ENCODE data around the gene POGLUT2. TPM values are rescaled to one million over a fixed set of nuclear protein-coding genes. Genes with fewer than 3 reads are reported as not detected.

The POGLUT2 gene
- total RNA-seq, 1 experiment from 2014 or later: 5.8 TPM

GRCh38 chr13:102846261-102847015, 47.7 kb upstream of the POGLUT2 start:
- peaks cover 8% of the 10 kb centered on the region; the same call in 1 of the 2 replicates for H3K36me3 ChIP-seq (ENCODE audit: control insufficient read depth, insufficient read depth, low read length)
- peak; percentile 37 for ATAC-seq
- no peak for DNase-seq (ENCODE audit: low read depth, low spot score)
- peaks cover 7% of the 10 kb centered on the region for H3K4me1 ChIP-seq (ENCODE audit: control insufficient read depth, insufficient read depth, low read length)
- TF ChIP-seq POLR2AphosphoS5 (IDR thresholded peaks at IDR 0.05; ENCODE audit: low read depth, low read length) (no peak), CTCF (IDR thresholded peaks at IDR 0.05) (no peak), SIN3A (IDR thresholded peaks at IDR 0.05; ENCODE audit: borderline replicate concordance, insufficient read depth, low read depth, low read length) (no peak), TCF7L2 (IDR thresholded peaks at IDR 0.05; ENCODE audit: low read depth, low read length) (no peak), REST (IDR thresholded peaks at IDR 0.05; ENCODE audit: insufficient read depth in 1 of 2, low read depth in 2 of 2, low read length in 1 of 2) (no peak)
- H3K27me3 ChIP-seq (ENCODE audit: control insufficient read depth, insufficient read depth, low read length): no peaks in the 10 kb centered on the region
- ChIA-PET CTCF (interaction anchor here (1.2 kb wide), 1 partner anchor 254 kb away, joined by 5 read pairs; no protein-coding TSS in a partner anchor), POLR2A (no interaction called here)
- H3K4me3 ChIP-seq (ENCODE audit: low read depth in 2 of 2, low read length in 2 of 2): peak overlapping the region; percentile 93 to 97
- no TSS peak for BruUV-seq (replicated peaks)
- no peaks in the 10 kb centered on the region for H3K9me3 ChIP-seq (ENCODE audit: control insufficient read depth, insufficient read depth, low read depth, low read length)
- in situ Hi-C loops (cut with HindIII; ENCODE audit: low pct_unique_long_range_greater_than_20kb, low sequenced_read_pairs) (no loop called here), intact Hi-C loops (cut with micrococcal nuclease; ENCODE audit: unreplicated experiment) (loop anchor here (1.0 to 2.0 kb wide), 2 partner anchors 120 to 266 kb away; no protein-coding TSS in a partner anchor)
- H3K27ac ChIP-seq (ENCODE audit: low read length): peak overlapping the region; percentile 91

GRCh38 chr13:102845630-102846260, 47.0 kb upstream of the POGLUT2 start, which contains the start of gene ERCC5:
Gene ERCC5 (plus strand): TSS chr13:102846032. CDS start chr13:102846267, 235 bp downstream.
- POLR2A ChIA-PET: no interaction called here
- Histone ChIP-seq H3K4me1 (ENCODE audit: control insufficient read depth, insufficient read depth, low read length) (peaks cover 7% of the 10 kb centered on the region), H3K27me3 (ENCODE audit: control insufficient read depth, insufficient read depth, low read length) (no peaks in the 10 kb centered on the region), H3K36me3 (ENCODE audit: control insufficient read depth, insufficient read depth, low read length) (peaks cover 8% of the 10 kb centered on the region; the same call in 1 of the 2 replicates), H3K9me3 (ENCODE audit: control insufficient read depth, insufficient read depth, low read depth, low read length) (no peaks in the 10 kb centered on the region), H3K4me3 (ENCODE audit: low read depth in 2 of 2, low read length in 2 of 2) (peak within 1 kb of the TSS; percentile 93 to 97), H3K27ac (ENCODE audit: low read length) (peak within 1 kb of the TSS; percentile 91)
- DNase-seq (ENCODE audit: low read depth, low spot score) (peak; percentile 75), ATAC-seq (peak; percentile 97)
- in situ Hi-C loops (cut with HindIII; ENCODE audit: low pct_unique_long_range_greater_than_20kb, low sequenced_read_pairs) (no loop called here), intact Hi-C loops (cut with micrococcal nuclease; ENCODE audit: unreplicated experiment) (loop anchor here (2.0 kb wide), 1 partner anchor 119 kb away; no protein-coding TSS in a partner anchor)
- no TSS peak for BruUV-seq (replicated peaks)
- CTCF ChIA-PET: interaction anchor here (1.2 kb wide), 1 partner anchor 254 kb away, joined by 5 read pairs; no protein-coding TSS in a partner anchor
- TF ChIP-seq POLR2AphosphoS5 (IDR thresholded peaks at IDR 0.05; ENCODE audit: low read depth, low read length): peak; percentile 91
- peak in 1 of 2 experiments; percentile 50; a peak in 1 of 4 replicates for TF ChIP-seq REST (IDR thresholded peaks at IDR 0.05; ENCODE audit: insufficient read depth in 1 of 2, low read depth in 2 of 2, low read length in 1 of 2)
- TF ChIP-seq TCF7L2 (IDR thresholded peaks at IDR 0.05; ENCODE audit: low read depth, low read length): no peak
- TF ChIP-seq SIN3A (IDR thresholded peaks at IDR 0.05; ENCODE audit: borderline replicate concordance, insufficient read depth, low read depth, low read length): peak; percentile 84; the same call in 1 of the 2 replicates
